Mucosa of rectum (tissue), 2 donors: ENCODE measurements around the gene CAMK2G.
"Not testable (repeated sequence)": the region's sequence is repeated elsewhere in the genome, so short reads cannot be mapped to it uniquely, and the experiment has no call there.

ENCODE experiments used
- H3K27ac ChIP-seq, 2 donors: one replicate each; pipeline ENCODE4 v1.7.0; 2013; ENCODE audit warnings: inconsistent platforms in 2 of 2, low read depth in 2 of 2, low read length in 2 of 2
- H3K27me3 ChIP-seq, 2 donors: one replicate each; pipeline ENCODE4 v1.7.0; 2013; ENCODE audit warnings: low read length in 2 of 2; ENCODE audit not compliant: control insufficient read depth in 2 of 2, insufficient read depth in 2 of 2
- H3K36me3 ChIP-seq, 2 donors: one replicate each; pipeline ENCODE4 v1.7.0; 2013; ENCODE audit warnings: low read length in 2 of 2; ENCODE audit not compliant: control insufficient read depth in 2 of 2, insufficient read depth in 2 of 2
- H3K4me1 ChIP-seq, 2 donors: one replicate each; pipeline ENCODE4 v1.7.0; 2013; ENCODE audit warnings: low read length in 2 of 2, mild to moderate bottlenecking in 1 of 2; ENCODE audit not compliant: control insufficient read depth in 2 of 2, insufficient read depth in 2 of 2
- H3K4me3 ChIP-seq, 2 donors: one replicate each; pipeline ENCODE4 v1.7.0; 2013; ENCODE audit warnings: low read length in 2 of 2
- H3K9ac ChIP-seq, 2 donors: one replicate each; pipeline ENCODE4 v1.7.0; 2013; ENCODE audit warnings: low read length in 2 of 2, low read depth in 1 of 2, mild to moderate bottlenecking in 1 of 2
- H3K9me3 ChIP-seq, 2 donors: one replicate each; pipeline ENCODE4 v1.7.0; 2013; ENCODE audit warnings: low read length in 2 of 2; ENCODE audit not compliant: control insufficient read depth in 2 of 2
- donor health status: healthy.
- donor health status: Normal muscosa, but diverticular disease.

Gene CAMK2G

GRCh38 chr10:73841526-73842285 is 32.6 kb downstream of the CAMK2G start:
- no peak overlapping the region for H3K27ac ChIP-seq
- no peak overlapping the region for H3K9ac ChIP-seq
- no peaks in the 10 kb centered on the region for H3K27me3 ChIP-seq
- H3K36me3 ChIP-seq, result peaks cover 61 to 70% of the 10 kb centered on the region in 2 donors
- no peak overlapping the region for H3K4me3 ChIP-seq
- H3K4me1 ChIP-seq, result no peaks in the 10 kb centered on the region
- H3K9me3 ChIP-seq, result no peaks in the 10 kb centered on the region

GRCh38 chr10:73841061-73841421 is 33.3 kb downstream of the CAMK2G start:
- Histone ChIP-seq H3K27ac (peak overlapping the region in 1 of 2 donors; percentile 9), H3K36me3 (peaks cover 61 to 69% of the 10 kb centered on the region in 2 donors), H3K9ac (no peak overlapping the region), H3K9me3 (no peaks in the 10 kb centered on the region), H3K27me3 (no peaks in the 10 kb centered on the region), H3K4me1 (no peaks in the 10 kb centered on the region), H3K4me3 (no peak overlapping the region)

GRCh38 chr10:73840403-73841060 is 33.8 kb downstream of the CAMK2G start:
- Histone ChIP-seq H3K9ac (no peak overlapping the region), H3K4me3 (no peak overlapping the region), H3K36me3 (peaks cover 60 to 70% of the 10 kb centered on the region in 2 donors), H3K27ac (peak overlapping the region in 1 of 2 donors; percentile 9), H3K9me3 (no peaks in the 10 kb centered on the region), H3K4me1 (no peaks in the 10 kb centered on the region), H3K27me3 (no peaks in the 10 kb centered on the region)

- peaks cover 60 to 70% of the 10 kb centered on the region in 2 donors for H3K36me3 ChIP-seq
- H3K9me3 ChIP-seq, result no peaks in the 10 kb centered on the region
- no peaks in the 10 kb centered on the region for H3K4me1 ChIP-seq
- no peak overlapping the region for H3K9ac ChIP-seq
- H3K27me3 ChIP-seq, result no peaks in the 10 kb centered on the region
- no peak overlapping the region for H3K27ac ChIP-seq
- H3K4me3 ChIP-seq, result no peak overlapping the region
Observed at GRCh38 chr10:73840056-73840402, 34.3 kb downstream of the CAMK2G start.

- Histone ChIP-seq H3K36me3 (peaks cover 61 to 75% of the 10 kb centered on the region in 2 donors), H3K27ac (no peak overlapping the region), H3K9ac (no peak overlapping the region)
Observed at GRCh38 chr10:73839276-73839966, 34.9 kb downstream of the CAMK2G start.

GRCh38 chr10:73838827-73839226 is 35.5 kb downstream of the CAMK2G start:
- no peaks in the 10 kb centered on the region for H3K27me3 ChIP-seq
- H3K9ac ChIP-seq, result no peak overlapping the region
- no peaks in the 10 kb centered on the region for H3K4me1 ChIP-seq
- H3K36me3 ChIP-seq, result peaks cover 63 to 77% of the 10 kb centered on the region in 2 donors
- no peak overlapping the region for H3K4me3 ChIP-seq
- no peak overlapping the region for H3K27ac ChIP-seq
- no peaks in the 10 kb centered on the region for H3K9me3 ChIP-seq

More at GRCh38 chr10:73839276-73839966, 34.9 kb downstream of the CAMK2G start:
- Histone ChIP-seq H3K9me3 (no peaks in the 10 kb centered on the region), H3K4me1 (no peaks in the 10 kb centered on the region), H3K4me3 (no peak overlapping the region), H3K27me3 (no peaks in the 10 kb centered on the region)

- no peak overlapping the region for H3K27ac ChIP-seq
- H3K9me3 ChIP-seq, result no peaks in the 10 kb centered on the region
- H3K9ac ChIP-seq, result no peak overlapping the region
- no peaks in the 10 kb centered on the region for H3K4me1 ChIP-seq
- peaks cover 66 to 70% of the 10 kb centered on the region in 2 donors for H3K36me3 ChIP-seq
- no peaks in the 10 kb centered on the region for H3K27me3 ChIP-seq
- H3K4me3 ChIP-seq, result no peak overlapping the region
Observed at GRCh38 chr10:73838008-73838567, 36.3 kb downstream of the CAMK2G start.

- H3K36me3 ChIP-seq, result peaks cover 59 to 60% of the 10 kb centered on the region in 2 donors
- H3K27ac ChIP-seq, result no peak overlapping the region
- no peaks in the 10 kb centered on the region for H3K27me3 ChIP-seq
- H3K9ac ChIP-seq, result no peak overlapping the region
- no peaks in the 10 kb centered on the region for H3K9me3 ChIP-seq
- H3K4me1 ChIP-seq, result no peaks in the 10 kb centered on the region
- no peak overlapping the region for H3K4me3 ChIP-seq
Observed at GRCh38 chr10:73837072-73837471, 37.3 kb downstream of the CAMK2G start.

- peaks cover 55% of the 10 kb centered on the region in 2 donors for H3K36me3 ChIP-seq
- no peaks in the 10 kb centered on the region for H3K4me1 ChIP-seq
- no peak overlapping the region for H3K9ac ChIP-seq
- no peak overlapping the region for H3K27ac ChIP-seq
- H3K9me3 ChIP-seq, result no peaks in the 10 kb centered on the region
- no peaks in the 10 kb centered on the region for H3K27me3 ChIP-seq
- no peak overlapping the region for H3K4me3 ChIP-seq
Observed at GRCh38 chr10:73836427-73836980, 37.9 kb downstream of the CAMK2G start.

GRCh38 chr10:73829090-73829489 is 45.3 kb downstream of the CAMK2G start:
- H3K4me1 ChIP-seq, H3K9ac ChIP-seq: not testable (repeated sequence)

More at GRCh38 chr10:73829090-73829489, 45.3 kb downstream of the CAMK2G start:
- not testable (repeated sequence) for H3K9me3 ChIP-seq, H3K27ac ChIP-seq, H3K4me3 ChIP-seq, H3K27me3 ChIP-seq
- H3K36me3 ChIP-seq, result peaks cover 36 to 37% of the 10 kb centered on the region in 2 donors
